Measurements from ENCODE around the gene PNPLA2.

The PNPLA2 gene, protein sequence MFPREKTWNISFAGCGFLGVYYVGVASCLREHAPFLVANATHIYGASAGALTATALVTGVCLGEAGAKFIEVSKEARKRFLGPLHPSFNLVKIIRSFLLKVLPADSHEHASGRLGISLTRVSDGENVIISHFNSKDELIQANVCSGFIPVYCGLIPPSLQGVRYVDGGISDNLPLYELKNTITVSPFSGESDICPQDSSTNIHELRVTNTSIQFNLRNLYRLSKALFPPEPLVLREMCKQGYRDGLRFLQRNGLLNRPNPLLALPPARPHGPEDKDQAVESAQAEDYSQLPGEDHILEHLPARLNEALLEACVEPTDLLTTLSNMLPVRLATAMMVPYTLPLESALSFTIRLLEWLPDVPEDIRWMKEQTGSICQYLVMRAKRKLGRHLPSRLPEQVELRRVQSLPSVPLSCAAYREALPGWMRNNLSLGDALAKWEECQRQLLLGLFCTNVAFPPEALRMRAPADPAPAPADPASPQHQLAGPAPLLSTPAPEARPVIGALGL

DNA sequence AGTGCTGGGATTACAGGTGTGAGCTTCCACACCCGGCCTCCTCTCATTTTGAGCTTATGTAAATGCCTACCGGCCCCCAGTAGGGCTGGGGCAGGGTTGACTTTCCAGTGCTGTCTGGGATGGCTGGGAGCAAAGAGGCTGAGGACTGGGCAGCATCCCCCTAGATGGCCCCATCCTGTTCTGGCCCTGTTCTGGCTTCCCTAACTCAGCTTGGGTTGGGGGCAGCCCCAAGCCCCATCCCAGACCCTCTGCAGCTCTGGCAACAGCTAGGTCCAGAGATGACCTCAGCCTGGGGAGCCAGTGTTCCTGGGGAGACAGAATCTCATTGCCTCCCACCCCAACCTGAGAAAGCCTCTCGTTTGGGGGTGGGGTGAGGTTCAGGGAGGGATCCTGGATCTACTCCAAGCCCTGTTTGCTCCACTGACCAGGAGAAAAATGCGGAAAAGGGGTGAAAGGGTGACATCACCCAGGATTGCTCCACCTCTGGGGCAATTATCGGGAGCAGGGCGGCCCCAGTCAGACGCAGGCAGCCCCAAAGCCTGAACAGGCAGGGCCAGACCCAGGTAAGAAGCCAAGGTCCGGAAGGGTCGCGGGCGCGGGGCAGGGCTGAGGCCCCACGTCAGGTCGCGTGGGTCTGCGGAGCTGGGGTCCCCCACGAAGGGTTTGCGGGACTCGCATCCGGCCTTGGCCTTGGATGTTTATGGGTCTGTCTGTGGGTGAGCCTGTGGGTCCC lies at the start of gene PNPLA2:
Gene PNPLA2, plus strand, starts transcription at position 519 of the 733 bp plus-strand sequence. CDS start 805 bp downstream, outside the sequence.
- no peak for DNase-seq

DNA sequence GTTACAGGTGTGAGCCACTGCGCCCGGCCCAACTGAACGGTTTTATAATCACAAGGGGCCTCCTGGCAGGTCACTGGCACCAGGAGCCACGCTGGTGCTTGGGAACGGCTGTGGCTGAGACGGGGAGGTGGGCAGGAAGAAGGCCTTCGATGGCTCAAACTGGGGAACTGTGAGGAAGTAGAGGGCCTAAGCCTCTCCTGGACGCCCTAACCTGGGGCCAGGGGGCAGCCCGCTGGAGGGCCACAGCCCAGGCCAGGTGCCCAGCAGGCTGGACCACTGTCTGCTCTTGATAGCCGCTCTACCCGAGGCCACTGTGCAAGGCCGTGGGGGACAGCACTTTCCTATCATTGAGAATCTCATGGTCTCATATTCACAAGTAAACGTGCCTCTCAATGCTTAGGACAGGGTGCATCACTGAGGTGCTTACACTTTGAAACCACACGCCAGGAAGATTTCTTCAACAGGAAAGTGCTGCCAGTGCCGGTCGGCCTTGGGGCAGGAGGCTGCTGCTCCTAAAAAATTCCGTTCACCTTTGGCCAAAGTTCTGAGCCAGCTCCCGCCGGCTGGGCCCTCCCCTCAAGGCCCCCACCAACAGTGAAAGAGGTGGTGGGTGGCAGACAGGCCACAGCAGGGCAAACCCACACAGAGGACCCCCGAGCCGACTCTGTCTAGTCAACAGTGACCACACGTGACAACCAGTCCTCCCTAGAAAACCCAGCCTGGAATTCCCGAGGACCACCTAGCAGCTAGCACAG lies 48.6 kb upstream of the PNPLA2 start:
- DNase-seq: no peak

DNA sequence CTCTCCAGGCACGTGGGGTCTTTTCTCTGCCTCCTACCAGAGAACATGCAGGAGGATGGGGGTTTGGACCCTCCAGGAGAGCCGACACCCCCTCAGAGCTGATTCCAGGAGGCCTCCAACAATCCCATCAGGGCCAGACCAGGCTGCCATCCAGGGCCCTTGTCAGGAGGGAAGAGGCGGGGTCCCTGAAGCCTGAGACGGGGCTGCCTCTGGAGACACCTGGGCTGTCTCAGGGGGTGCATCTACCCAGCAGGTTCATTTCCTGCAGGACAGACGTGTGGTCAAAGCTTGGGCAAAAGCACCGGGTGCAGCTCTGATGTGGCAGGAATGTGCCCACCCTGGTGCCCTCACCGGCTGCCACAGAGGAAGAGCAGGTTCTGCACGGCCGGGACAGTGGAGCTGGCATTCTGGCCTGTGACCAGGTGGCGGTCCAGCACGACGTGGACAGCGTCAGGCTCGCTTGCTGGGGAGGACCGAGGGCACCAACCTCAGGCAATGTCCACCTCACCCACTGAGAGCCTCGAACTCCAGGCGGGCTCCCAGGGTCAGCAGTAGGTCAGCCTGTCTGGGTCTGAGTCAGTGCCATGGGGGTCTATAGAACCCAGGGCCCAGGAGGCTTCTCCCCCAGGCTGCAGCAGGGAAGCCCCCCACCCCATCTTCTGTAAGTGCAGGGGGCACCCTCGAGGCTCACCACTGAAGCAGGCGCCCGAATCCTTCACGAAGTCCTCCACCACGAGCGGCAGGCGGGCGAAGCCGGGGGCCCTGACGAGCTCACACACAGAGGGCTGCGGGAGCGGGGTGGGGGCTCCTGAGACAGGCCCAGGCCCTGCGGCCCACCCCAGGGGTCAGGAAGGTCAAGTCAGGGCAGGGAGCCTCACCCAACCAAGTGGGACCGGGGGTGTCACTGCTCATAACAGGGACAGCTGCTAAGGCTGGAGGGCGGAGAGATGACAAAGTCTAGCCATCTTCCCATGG lies 47.8 kb upstream of the PNPLA2 start:
- no peak for DNase-seq

DNA sequence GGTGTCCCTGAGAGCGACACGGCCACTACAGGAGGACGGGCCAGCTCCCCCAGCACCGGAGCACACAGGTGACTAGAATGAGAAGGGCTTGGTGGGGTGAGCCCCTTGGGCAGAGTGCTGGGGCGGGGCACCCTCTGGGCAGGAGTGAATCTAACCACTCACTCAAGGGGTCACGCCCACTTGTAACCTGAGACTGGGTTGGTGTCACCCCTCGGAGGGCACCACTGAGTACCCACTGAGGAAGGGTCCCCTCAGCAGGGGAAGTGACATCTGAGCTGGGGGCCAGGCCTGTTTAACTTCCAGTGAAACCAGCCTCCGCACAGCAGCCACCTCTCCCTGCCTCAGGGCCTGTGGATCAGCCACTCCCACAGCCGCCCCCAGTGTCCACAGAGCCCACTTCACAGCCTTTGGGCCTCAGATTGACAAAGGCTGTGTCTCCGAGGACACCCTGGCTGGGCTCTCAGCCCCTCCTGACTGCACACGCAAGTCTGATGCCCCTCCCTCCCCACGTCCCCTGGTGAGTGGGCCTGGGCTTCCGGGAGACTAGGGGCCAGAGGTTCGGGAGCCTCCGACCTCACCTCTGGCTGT lies 47.0 kb upstream of the PNPLA2 start:
- DNase-seq: no peak

DNA sequence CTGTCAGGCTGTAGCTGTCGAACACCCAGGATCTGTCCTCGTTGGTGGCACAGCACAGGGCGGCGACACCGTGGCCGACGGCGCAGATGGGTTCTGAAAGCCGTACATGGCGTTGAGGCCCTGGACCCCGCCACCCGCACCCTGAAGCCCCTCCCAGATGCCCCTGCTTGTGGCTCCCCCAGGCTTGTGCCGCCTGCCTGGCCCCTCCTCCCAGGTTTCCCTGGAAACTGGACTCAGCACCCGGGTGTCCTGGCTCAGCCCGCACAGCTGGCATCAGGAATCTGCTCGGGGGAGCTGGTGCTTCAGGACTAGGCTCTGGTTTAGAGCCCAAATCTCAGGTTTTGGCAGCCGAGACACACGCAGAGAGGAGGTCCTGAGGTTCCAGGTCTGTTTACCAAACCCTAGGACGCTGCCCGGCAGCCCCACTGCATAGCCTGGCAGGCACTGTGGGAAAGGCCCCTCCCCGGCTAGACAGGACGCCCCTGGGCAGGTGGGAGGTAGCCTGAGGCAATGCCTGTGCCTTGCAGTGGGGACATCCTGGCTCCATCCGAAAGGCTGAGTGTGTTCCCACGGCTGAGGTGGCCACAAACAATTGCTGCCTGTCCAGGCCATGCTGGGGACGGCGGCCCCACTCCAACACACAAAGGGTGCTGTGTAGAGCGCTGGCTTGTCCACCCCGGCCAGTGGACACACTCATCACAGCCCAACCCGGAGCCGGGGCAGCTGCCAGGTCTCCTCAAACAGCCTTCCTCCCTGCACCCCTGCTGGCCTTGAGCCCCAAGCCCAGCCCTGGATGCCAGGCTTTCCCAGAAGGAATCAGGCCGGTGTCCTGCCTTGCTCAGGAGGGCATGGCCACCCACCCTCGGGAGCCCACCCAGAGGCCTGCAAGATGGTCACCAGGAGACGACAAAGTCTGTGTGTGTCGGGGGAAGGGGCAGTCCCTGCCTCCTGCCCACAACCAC lies 46.0 kb upstream of the PNPLA2 start:
- DNase-seq: no peak

DNA sequence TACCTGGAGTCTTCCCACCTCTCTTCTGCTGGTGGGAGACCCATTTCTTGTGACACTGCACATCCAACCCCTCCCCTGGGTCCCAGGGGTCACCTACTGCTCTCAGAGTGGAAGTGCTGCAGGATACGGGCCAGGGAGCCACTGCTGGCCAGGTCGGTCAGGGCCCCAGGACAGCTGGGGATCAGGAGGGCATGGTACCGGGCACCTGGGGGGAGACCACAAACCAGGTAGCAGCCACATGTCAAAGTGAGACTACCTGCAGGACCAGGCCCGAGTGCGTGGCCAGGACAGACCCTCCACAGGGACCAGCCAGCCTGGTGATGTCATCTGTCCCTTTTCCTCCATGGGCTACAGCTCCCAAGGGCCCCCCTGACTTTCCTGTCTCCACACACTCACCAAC lies 45.3 kb upstream of the PNPLA2 start:
- DNase-seq: no peak

DNA sequence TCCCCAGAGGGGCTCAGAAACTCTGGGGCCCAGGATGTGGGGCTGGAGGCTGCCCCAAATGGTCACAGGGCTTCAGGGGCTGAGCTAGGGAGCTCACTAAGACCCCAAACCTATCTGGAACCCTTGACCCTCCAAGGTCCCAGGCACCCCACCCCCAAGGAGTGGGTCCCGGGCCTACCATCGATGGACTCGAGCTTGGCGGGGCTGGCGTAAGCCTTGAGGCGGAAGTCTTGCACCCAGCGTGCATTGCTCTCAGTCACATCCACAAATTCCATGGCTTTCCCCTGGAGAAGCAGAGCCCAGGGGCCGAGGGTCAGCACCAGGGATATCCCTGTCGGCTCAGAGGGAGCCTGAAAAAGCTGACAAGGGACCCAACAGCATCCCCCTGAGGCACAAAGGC lies 44.9 kb upstream of the PNPLA2 start:
- DNase-seq: no peak

DNA sequence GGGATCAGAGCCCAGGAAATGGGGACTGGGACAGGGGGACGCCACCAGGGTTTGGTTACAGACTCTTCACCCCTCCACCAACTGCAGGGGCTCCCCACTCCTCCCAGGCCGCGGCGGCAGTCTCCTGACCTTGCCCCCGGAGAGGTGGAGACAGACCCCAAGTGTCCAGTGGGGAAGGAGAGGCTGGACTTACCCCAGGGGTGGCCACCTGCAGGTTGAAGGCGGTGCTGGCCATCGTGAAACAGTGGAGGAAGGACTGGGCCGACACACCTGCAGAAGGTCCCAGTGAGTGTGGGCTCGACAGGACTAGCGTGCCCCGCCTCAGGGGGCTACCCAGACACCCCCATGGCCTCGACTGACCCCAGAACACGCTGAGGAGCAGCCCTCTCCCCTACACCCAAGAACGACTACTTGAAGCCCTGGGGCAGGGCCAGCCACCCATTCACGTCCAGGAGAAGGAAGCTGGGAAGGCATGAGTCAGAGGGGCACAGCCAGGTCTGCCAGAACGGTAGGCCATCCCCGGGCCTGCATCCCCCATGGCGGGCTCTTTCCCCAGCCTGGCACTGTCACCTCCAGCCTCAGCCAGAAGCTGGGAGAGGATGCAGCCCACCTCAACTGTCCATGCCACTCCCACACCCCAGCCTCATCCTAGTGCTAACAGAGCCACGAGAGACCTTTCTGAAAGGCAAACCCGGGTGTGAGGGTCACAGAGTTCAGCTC lies 43.7 kb upstream of the PNPLA2 start:
- no peak for DNase-seq

DNA sequence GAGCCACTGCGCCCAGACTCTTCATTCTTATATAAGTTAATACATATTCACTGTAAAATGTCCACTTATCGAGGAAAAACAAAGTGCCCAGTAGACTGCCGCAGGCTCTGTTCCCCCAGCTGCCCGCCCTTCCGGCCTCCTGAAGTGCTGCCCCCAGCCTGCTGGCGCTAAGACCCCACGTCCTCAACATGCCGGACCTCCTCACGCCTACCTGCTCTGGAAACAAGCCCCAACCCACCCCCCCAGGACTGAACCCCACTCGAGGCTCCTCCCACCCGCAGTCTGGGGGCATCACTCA lies 42.5 kb upstream of the PNPLA2 start:
- no peak for DNase-seq

DNA sequence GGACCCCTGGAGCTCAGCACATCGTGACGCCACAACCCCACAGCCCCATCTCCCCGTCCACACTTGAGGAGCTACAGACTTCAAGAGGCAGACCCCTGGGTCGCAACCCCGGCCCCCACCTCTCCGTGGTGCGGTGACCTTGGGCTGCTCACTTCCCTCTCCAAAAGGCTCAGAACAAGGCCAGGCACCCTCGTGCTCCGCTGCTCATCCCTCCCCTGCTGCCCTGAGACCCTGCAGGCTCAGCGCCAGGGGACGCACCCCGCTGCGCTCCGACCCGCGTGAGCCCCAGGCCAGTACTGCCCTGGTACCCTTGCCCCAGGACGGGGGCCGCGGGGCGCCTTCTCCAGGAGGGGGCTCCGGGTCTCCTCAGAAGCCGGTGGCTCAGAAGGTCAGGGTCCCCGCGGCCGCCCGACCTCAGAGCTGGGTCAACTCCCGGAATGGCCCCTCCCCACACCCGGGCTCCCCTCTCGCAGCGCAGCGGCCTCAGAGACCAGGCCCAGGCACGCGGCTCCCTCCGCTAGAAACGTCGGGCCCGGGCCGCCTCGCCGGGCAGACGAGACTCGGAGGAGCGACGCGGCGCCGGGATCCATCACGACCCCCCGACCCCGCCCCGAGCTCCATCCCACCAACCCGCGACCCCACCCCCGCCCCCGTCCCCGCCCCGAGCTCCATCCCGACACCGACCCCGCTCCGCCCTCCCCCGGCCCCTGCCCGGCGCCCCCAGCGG lies 42.0 kb upstream of the PNPLA2 start:
- no peak for DNase-seq

DNA sequence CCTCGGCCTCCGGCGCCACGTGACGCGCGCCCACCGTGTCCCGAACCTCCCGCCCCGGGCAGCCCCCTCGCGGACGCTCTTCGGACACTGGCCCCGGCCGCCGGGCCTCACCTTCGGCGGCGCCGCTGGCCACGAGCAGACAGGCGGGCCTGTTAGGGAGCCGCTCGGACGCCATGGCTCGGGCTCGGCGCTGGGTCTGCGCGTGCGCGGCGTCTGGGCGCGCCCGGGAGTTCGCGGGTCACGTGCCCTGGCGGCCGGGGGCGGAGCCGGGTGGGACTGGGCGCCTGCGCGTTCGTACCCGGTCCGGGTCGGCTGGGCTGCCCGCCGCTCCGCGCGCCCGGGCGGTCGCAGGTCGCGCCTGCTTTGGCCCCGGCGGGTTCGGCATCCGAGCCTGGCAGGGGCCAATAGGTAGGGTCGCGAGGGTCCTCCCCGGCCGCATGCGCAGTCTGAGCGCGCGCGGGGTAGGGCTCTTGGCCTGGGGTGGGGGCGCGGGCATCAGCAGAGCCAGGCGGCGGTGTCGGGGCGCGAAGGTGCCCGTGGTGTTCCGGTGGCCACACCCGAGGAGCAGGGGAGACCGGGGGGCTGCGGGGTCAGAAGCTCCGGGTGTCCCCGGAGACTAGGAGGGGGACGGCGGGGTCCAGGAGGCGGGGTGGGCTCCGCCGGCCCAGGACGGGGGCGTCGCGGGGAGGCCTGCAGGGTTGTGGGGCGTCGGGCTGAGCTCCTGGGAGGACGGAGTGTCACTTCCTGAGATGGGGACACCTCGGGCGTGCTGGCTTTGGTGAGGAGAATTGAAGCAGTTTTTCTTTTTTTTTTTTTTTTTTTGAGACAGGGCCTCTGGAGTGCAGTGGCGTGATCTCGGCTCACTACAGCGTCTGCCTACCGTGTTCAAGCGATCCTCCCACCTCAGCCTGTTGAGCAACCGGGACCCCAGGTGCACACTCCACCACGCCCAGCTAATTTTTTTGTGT lies 41.1 kb upstream of the PNPLA2 start, which contains the start of gene GATD1:
Gene GATD1, minus strand, starts transcription at position 200 of the 968 bp plus-strand sequence. Its CDS starts 25 bp downstream, at position 175.
- peak; percentile 27 for DNase-seq

DNA sequence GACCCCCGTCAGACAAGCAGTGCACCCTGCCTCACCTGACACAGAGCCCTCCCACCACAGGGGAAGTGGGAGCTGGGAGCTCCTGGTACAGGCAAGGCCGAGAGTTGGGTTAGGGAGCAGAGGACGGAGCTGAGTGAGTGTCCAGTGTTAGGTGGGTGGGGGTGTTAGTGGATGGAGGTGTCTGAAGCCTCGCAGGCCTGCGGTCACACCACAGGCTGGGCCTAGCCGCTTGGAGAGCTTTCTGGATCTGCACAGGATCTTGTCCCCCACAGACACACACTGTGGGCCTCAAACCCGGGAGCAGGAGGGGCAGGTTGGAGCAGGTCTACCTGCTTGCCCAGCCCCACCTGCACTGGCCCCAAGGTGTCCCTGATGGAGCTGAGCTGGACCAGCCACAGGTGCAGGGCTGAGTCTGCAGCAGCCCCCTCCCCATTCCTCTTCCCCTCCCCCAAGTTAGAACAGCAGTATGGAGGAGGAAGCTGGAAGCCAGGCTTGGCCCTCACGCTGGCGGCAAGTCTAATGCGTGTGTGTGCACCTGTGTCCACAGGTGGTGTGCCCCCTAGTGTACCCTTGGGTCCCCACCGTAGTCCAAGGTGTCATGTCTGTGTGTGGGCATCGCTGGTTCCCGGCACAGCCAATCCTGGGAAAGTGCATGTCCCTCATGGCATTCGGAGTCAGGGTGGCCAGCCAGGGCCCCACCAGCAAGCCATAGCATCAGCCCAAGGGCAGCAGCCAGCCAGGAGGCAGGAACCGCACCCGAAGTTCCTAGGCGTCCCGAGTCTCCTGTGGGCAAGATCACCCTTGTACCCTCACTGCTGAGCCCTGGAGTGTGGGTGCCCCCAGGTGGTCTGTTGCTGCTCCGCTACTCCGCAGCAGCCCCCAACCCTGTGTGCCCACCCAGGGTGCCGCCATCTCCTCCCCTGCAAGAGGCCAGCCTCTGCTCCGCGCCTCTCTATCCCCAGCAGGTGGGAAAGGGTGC lies 39.4 kb upstream of the PNPLA2 start:
- DNase-seq: no peak

DNA sequence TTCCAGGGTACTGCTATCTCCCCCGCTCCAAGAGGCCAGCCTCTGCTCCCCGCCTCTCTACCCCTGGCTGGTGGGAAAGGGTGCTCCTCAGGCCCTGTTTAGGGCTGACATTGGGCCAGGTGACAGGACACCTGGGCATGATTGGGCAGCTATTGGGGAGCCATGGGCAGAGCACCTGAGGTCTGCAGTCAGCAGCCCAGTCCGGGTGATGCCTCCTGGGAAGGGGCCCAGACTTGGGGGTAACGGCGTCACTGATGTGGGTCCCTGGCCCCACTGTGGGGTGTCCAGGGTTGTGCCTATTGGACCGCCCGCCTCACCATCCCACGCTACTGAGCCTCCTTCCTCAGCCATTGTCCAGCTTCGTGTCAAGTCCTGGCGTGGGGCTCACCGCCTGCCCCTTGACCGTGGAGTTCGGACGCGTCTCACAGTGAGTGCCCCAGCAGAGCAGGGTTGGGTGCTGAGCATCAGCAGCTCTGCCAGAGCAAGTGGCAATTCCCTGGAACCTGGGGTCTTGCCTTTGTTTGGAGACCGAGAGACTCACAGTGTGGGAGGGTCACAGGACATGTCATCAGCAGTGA lies 38.7 kb upstream of the PNPLA2 start:
- no peak for DNase-seq

DNA sequence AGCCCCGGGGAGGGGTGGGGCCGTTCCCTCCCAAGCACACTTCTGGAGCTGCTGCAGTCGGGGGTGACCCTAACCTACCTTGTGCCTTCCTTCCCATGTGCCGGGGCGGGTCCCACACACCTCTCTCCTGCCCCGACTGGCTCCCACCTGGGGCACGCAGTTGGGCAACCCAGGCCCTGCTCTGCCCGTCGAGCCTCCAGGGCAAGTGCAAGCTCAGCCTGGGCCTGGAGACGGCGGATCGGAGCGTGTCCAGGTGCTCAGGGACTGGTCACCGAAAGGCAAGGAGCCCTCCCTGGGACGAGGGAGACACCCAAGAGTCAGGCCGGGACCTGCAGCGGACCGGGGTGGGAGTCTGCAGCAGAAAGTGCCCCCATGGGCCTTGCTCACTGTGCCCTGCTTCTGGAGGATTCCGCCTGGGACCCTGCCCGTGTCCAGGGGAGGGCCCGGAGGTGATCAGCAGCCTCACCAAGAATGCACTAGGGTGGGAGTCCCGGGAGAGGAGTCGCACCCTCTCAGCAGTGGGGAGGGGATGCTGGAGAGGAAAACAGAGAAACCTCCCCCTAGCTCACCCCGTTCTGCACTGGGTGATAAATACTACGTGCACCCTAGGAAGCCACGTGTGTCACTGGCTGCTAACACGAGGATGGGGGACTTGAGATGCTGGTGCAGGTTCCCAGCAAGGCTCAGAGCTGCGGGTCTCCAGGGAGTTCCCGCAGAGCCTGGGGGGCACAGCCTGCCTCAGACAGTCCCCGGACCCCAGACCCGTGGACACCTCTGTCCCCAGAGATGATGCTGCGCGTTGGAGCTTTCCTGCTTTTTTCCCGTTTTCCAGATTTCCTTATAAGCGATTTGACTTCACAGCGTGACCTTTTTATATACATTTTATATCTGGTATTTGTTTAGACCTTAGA lies 36.2 kb upstream of the PNPLA2 start:
- DNase-seq: no peak

DNA sequence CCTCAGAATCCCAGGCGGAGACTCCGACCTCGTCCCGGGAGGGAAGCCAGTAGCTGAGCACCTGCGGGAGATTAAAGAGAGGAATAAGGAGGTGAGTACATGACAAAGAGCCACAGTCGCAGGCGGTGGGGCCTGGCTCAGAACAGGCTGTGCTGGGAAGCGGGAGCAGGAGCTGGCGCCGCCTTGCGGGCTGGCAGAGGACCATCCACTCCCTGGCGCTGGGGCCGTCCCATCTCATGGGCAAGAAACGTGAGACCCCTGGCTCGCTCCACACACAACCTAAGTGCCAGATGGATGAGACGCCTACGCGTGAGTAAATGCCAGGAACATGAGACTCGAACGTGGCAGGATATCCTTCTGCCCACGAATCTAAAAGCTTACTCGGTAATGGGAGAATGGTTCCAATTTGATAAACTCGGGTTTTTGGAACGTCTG lies 35.1 kb upstream of the PNPLA2 start:
- no peak for DNase-seq

Data from GF-D8 (cell line).